Amygdala (tissue), 56 donors: ENCODE results near the gene PCNX2.

ENCODE experiments used
- DNase-seq, 56 donors: peaks; one replicate each; lab custom pipeline; 2025; lab: John Stamatoyannopoulos, UW

The PCNX2 gene

GRCh38 chr1:233269656-233270055 lies 25.9 kb downstream of the PCNX2 start:
- peak in 4 of 56 donors; percentile 15 to 23 (median 16) for DNase-seq

GRCh38 chr1:233268389-233269022 lies 27.0 kb downstream of the PCNX2 start:
- DNase-seq = no peak

DNA sequence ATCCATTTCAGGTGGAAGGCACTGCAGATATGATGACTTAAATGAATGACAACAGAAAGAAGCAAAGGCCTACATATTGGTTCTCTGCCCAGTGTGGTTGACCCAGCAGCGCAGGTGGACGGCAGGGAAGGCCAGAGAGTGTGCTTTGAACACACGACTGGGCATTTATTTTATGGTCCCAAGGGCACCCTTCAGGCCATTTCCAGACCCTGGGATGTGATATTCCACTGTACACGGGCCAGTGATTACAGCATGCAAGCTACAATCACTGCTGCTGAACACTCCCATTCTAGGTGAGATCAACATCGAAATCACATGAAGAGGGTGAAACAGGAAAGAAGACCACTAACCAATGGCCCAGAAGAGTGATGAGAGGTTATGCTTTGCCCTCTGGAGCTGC lies 33.8 kb downstream of the PCNX2 start:
- DNase-seq = no peak

DNA sequence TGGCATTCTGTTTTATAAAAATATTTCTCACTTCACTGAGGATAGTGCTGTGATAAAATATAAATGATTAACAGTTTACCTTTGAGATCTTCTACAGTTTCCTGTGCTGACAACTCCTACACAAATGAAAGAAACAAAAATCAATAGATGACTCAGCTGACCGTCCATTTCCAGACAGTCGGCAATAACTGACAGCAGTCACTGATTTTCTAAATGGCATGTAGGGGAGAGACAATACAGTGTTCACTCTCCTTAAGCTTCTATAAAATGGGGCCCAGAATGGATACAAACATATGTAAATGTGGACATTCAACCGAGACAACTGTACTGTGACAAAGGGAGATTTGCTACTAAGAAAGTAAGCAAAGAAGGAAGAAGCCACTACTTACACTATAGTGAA lies 34.3 kb downstream of the PCNX2 start:
- DNase-seq = no peak

DNA sequence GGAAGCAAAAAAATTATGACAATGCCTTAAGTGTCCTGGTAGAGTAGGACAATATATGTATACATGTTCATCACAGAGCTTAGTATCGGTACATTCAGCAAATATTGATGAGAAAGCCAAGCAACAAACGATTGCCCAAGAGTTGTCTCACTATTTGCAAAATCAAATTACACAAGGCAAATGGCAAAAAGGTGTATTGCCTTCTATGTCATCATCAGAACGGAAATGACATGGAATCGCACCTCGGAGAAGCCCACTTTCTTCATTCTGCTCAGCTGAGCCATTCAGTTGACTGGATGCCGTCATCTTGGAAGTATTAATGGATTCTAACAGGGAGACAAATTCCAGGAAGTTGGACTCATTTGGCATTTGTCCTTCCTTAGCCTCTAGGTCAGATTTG lies 37.7 kb downstream of the PCNX2 start:
- DNase-seq = no peak

DNA sequence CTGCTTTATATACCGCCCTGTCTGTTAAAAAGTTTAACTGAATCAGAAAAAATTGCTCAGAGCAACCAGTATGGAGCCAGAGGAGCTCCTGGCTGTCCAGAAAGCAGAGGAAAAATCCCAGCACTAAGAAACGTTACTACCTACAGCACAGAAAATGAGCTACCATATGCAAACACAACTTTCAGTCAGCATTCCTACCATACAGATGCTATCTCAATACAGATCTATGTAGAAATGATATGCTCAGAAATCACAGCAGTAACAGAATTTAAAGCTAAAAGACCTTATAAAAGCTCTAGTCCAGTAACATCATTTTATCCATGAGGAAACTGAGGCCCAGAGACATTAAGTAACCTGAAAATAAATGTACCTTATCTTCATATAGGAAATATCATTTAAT lies 38.7 kb downstream of the PCNX2 start:
- no peak for DNase-seq

DNA sequence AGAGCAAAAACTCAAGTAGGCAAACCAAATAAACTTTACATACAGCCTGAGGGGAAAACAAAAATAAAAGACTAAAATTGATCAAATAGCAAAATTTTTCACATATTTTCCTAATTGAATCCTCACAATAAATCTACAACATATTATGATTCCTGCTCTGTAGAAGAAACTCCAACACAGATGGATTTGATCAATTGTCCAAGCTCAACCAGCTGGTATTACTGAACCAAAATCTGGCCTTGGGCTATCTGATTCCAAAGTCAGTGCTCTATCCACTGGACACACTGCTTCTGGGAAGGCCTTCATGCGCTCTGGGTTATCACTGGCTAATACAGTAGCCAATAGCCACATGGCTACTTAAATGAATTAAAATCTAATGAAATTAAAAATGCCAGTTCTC lies 39.3 kb downstream of the PCNX2 start:
- no peak for DNase-seq

DNA sequence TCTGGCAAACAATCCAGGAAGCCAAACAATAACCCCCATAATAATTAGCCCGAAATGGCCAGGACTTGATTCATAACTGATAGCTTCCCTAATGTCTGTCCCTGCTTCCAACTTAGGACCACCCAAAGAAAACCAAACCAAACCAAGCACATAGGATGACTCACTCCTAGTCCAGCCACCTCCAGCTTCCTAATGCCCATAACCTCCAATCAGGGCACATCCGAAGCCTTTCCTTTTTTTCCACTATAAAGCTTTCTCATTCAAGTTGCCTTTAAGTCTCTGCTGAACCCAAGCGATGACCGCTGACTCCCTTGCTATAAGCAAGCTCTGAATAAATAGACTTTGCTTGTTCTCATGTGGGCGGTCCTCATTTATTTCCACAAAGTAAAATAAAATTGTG lies 40.4 kb downstream of the PCNX2 start:
- DNase-seq = no peak

GRCh38 chr1:233253832-233254331 lies 41.6 kb downstream of the PCNX2 start:
- DNase-seq = no peak

GRCh38 chr1:233253231-233253831 lies 42.2 kb downstream of the PCNX2 start:
- DNase-seq = no peak

DNA sequence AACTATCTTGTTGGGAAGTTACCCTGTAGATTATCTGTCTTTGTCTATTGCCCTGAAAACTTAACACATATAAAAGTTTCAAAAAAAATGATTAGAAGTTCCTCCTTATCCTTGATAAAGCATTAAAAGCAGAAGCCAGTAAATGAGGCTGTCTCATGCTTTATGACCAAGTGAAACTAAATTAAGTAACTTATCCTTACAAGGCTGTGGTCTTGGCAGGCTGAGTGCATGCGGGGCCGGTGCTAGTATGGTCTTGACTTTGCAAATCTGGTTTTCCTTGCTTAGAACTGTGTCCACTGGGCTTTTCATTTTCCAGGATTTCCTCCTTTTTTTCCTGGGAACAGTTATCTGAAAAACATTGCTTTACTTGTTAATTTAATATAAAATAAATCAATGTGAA lies 43.1 kb downstream of the PCNX2 start:
- DNase-seq = peak in 1 of 56 donors; percentile 5

- DNase-seq = no peak
Measured at GRCh38 chr1:233251201-233251720, 44.3 kb downstream of the PCNX2 start.

DNA sequence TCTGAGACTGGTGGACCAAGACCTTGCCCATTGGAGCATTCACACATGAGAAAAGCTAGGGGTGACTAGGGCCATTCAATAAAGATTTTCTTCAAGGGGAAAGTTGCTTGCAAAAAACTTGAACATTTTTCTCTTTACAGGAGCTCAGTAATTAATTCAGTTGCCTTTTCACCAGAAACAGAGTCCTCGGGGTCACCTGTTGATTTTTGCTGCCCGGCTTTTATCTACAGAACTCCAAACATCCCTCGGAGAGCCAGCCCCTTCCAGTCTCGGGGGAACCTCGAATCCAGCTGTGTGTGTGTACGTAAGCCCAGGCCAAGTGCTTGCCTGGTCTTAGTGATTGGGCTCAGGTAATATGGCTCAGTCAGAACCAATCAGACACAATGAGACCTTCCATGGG lies 47.5 kb downstream of the PCNX2 start:
- DNase-seq = no peak

- no peak for DNase-seq
Measured at GRCh38 chr1:233246965-233247364, 48.6 kb downstream of the PCNX2 start.

DNA sequence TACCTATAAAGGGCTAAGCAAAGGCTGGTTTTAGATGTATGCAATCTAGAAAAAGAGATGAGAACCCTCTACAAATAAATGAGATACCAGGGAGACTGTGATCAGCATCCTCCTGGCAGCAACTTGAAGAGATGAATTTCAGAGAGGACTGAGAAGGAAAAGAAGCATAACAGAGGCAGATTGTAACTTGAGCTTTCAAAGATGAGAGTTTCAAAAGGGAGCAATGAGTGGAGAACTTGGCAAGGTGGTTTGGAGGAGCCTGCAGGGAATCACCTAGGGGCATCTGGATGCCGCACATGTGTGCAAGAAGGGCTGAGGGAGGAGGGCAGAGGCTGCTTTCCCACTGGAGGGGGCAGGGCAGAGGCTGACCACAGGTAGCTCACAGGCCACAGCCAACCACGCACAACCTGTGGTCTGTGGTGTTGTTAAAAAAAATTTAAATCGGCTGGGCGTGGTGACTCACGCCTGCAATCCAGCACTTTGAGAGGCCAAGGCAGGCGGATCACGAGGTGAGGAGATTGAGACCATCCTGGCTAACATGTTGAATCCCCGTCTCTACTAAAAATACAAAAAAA lies 50.2 kb downstream of the PCNX2 start:
- no peak for DNase-seq

DNA sequence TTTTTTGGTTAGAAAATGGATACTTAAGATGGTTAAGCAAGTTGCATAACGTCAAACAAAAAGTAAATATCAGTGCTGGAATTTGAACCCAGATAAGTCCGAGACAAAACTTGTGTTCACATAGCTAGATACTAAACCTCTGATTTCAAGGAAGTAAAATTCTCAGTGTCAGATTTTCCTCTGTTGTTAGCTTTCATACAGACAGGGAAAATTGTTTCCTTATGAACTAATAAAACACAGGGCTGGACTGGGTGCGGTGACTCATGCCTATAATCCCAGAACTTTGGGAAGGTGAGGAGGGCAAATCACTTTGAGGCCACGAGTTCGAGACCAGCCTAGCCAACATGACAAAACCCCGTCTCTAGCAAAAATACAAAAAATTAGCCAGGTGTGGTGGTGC lies 51.3 kb downstream of the PCNX2 start:
- no peak for DNase-seq

DNA sequence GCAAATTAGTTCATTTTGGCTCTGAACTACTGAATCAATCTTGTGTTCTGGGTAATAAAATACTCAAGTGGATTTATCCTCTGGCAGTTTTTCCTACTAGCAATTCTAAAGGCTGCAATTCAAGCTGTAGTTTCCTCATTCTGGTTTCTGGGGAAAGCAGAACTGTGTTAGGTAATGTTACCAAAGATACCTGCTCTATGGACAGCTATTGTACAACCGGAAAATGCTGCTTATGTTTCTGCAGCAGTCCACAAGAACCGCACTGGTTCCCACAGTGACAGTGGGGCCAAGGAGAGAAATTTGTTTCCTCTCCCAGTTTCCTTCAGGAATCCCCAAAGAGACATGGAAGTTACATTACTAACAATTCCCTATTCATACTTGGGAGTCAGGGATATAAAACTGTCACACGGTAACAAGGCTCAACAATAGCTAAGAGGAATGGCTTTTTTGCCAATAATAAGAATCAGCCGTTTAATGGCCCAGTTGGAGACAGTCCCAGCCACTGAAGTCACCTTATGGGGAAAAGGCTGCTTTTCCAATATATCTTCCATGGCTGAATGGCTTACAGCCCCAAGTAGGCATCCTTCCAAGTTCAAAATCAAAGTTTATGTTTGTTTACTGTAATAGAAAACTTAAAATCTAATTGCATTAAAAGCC lies 52.6 kb downstream of the PCNX2 start:
- no peak for DNase-seq

DNA sequence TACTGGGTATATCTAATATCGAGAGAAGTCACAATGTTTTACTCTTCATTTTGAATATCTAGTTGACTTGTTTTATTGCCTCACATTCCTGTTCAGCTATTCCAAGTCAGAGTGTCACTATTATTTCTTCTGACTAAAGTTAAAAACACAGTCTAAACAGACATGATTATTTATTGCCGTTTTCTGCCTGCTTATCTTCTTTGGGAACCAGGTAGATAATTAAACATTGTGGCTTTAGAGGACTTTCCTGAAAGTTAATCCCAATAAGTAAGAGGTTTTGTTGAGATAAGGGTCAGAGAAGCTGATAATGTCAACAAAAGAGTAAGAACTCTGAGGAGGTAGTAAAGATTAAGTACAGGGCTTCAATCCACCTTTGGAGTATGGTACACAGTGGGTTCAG lies 53.8 kb downstream of the PCNX2 start:
- no peak for DNase-seq

GRCh38 chr1:233240829-233241682 lies 54.5 kb downstream of the PCNX2 start:
- peak in 47 of 56 donors; percentile 1 to 77 (median 29) for DNase-seq

DNA sequence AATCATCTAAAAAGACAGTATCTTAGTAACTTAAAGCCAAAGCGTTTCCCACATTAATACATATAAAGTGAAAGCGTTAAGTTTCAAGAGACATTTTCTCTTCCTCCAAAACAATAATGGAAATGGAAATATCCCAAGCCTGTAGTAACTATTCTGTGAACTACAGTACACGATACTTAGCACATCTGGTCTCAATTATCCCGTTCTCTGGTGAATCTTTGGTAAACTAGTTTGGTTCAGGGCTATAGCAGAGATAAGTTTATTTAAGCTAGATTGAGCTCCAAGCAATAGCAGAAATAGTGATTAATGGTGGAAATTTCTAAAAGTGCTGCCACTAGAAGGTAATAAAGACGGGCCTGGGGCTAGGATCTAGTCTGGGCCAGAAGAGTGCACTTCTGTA lies 55.2 kb downstream of the PCNX2 start:
- no peak for DNase-seq
